HepG2 (cell line): ENCODE measurements around the gene RIMOC1. TPM values are rescaled to one million over a fixed set of nuclear protein-coding genes. Genes with fewer than 3 reads are reported as not detected.

Experiments
- ATAC-seq: fragments of 200-7000 bp; cut with Tn5 transposase; 3 replicates; pipeline ENCODE4 v1.9.1; 2020; ENCODE audit warnings: mild to moderate bottlenecking, moderate library complexity
- BruUV-seq: library from RNA; stranded (reverse); fragments of 400-500 nt; replicated peaks from 2 replicates; lab custom pipeline; 2021; lab: Mats Ljungman, UMichigan
- CTCF ChIA-PET: fragments of 300-600 bp; formaldehyde crosslinking; extraction: SDS; loops from one replicate; lab custom pipeline; 2021; ENCODE audit warnings: low total read pairs, inconsistent platforms, low intra/inter-chr PET ratio; lab: Yijun Ruan, JAX
- POLR2A ChIA-PET: fragments of 350-600 bp; sonication (Branson Sonifier 250); formaldehyde crosslinking; loops from one replicate; lab custom pipeline; 2020; ENCODE audit warnings: antibody characterized with exemption, inconsistent platforms; lab: Yijun Ruan, JAX
- DNase-seq: peaks from one replicate; pipeline ENCODE4 v3.0.0-alpha.2; 2015; ENCODE audit warnings: low spot score
- FAIRE-seq: peaks from 3 replicates; lab custom pipeline; 2011; peaks lifted over from hg19 to GRCh38; lab: Jason Lieb, UNC
- H2AFZ ChIP-seq: one replicate; pipeline ENCODE4 v1.6.1; 2011; ENCODE audit warnings: low read length, inconsistent platforms
- H3K27ac ChIP-seq: fragments of 300-600 bp; 3 replicates; pipeline ENCODE4 v1.8.0; 2011; ENCODE audit warnings: mixed run types, mild to moderate bottlenecking, mixed read lengths, low read length, inconsistent platforms; ENCODE audit not compliant: insufficient read depth; ENCODE audit errors: extremely low read length
- H3K27me3 ChIP-seq, 2 experiments: fragments of 200-600 bp in 1 of 2; 2 replicates in 1 of 2; 3 replicates in 1 of 2; pipeline versions ENCODE4 v1.6.0 to v1.8.0; 2011; ENCODE audit warnings: low read length in 2 of 2, mild to moderate bottlenecking in 2 of 2, moderate library complexity in 2 of 2, inconsistent platforms in 1 of 2; ENCODE audit not compliant: insufficient read depth in 2 of 2, control insufficient read depth in 1 of 2
- H3K36me3 ChIP-seq, 2 experiments: fragments of 200-600 bp in 1 of 2; replicated peaks in 1 of 2; 2 replicates in 1 of 2; 3 replicates in 1 of 2; pipeline versions ENCODE4 v1.5.1 to v1.8.0; 2011; ENCODE audit warnings: low read length in 2 of 2, inconsistent platforms in 1 of 2; ENCODE audit not compliant: insufficient read depth in 2 of 2, control insufficient read depth in 1 of 2
- H3K4me1 ChIP-seq: 2 replicates; pipeline ENCODE4 v1.5.1; 2012; ENCODE audit warnings: low read length, inconsistent platforms; ENCODE audit not compliant: insufficient read depth
- H3K4me2 ChIP-seq: 2 replicates; pipeline ENCODE4 v1.6.0; 2011; ENCODE audit warnings: low read depth, low read length, inconsistent platforms
- H3K4me3 ChIP-seq, 3 experiments: fragments of 200-600 bp in 1 of 3; sonication (generic), shearing (Covaris generic) in 1 of 3; replicated peaks in 1 of 3; 2 replicates each; pipeline ENCODE4 v1.5.1; 2011 to 2016; ENCODE audit warnings: low read length in 3 of 3, inconsistent platforms in 2 of 3, low read depth in 2 of 3, mild to moderate bottlenecking in 2 of 3, control low read depth in 1 of 3, mixed read lengths in 1 of 3; ENCODE audit not compliant: insufficient read depth in 1 of 3
- H3K79me2 ChIP-seq: one replicate; pipeline ENCODE4 v1.6.1; 2011; ENCODE audit warnings: low read length, inconsistent platforms; ENCODE audit not compliant: insufficient read depth
- H3K9ac ChIP-seq: 2 replicates; pipeline ENCODE4 v1.6.0; 2011; ENCODE audit warnings: mild to moderate bottlenecking, low read depth, low read length, inconsistent platforms; ENCODE audit not compliant: insufficient read depth
- H3K9me3 ChIP-seq: 2 replicates; pipeline ENCODE4 v1.5.1; 2012; ENCODE audit warnings: mild to moderate bottlenecking, low read length
- H4K20me1 ChIP-seq: 2 replicates; pipeline ENCODE4 v1.6.0; 2011; ENCODE audit warnings: inconsistent platforms, mild to moderate bottlenecking, low read length, moderate library complexity; ENCODE audit not compliant: insufficient read depth
- AHR ChIP-seq: IDR thresholded peaks from 2 replicates; pipeline ENCODE4 v1.6.1; 2018; ENCODE audit warnings: missing genetic modification reagents, missing compliant biosample characterization
- BHLHE40 ChIP-seq: IDR thresholded peaks from 2 replicates; pipeline ENCODE4 v1.6.1; 2011; ENCODE audit warnings: low read length, improper control_type of control experiment
- CHCHD3 ChIP-seq: sonication (generic); formaldehyde crosslinking; IDR thresholded peaks from 2 replicates; pipeline ENCODE4 v1.8.0; 2022; ENCODE audit warnings: mild to moderate bottlenecking, missing genetic modification reagents, moderate library complexity
- GATAD2A ChIP-seq: IDR thresholded peaks from 2 replicates; pipeline ENCODE4 v1.6.1; 2016
- HOXD1 ChIP-seq: sonication (generic); formaldehyde crosslinking; IDR thresholded peaks from 2 replicates; pipeline ENCODE4 v1.5.0; 2020; ENCODE audit warnings: missing genetic modification reagents
- MATR3 ChIP-seq: sonication (generic); formaldehyde crosslinking; IDR thresholded peaks from 2 replicates; pipeline ENCODE4 v1.4.0; 2020; ENCODE audit warnings: missing genetic modification reagents
- NFRKB ChIP-seq: fragments of 450-650 bp; IDR thresholded peaks from 2 replicates; pipeline ENCODE4 v1.6.1; 2017
- NR2C2 ChIP-seq: sonication (generic); formaldehyde crosslinking; IDR thresholded peaks from 2 replicates; pipeline ENCODE4 v1.4.0; 2020; ENCODE audit warnings: missing genetic modification reagents, mild to moderate bottlenecking, moderate library complexity, borderline replicate concordance
- NR2F2 ChIP-seq: IDR thresholded peaks from 2 replicates; pipeline ENCODE4 v1.6.1; 2012; ENCODE audit warnings: low read depth, inconsistent platforms, borderline replicate concordance
- NR2F6 ChIP-seq, 2 experiments: IDR thresholded peaks; 2 replicates each; pipeline ENCODE4 v1.6.1; 2016; ENCODE audit warnings: antibody characterized with exemption in 1 of 2, mild to moderate bottlenecking in 1 of 2
- PHF8 ChIP-seq: sonication (generic); formaldehyde crosslinking; IDR thresholded peaks from 2 replicates; pipeline ENCODE4 v1.5.0; 2020; ENCODE audit warnings: missing genetic modification reagents
- SOX13 ChIP-seq, 3 experiments: fragments of 450-650 bp in 1 of 3; sonication (generic) in 1 of 3; formaldehyde crosslinking in 1 of 3; IDR thresholded peaks in 2 of 3; conservative IDR thresholded peaks in 1 of 3; 2 replicates each; pipeline versions ENCODE4 v1.5.0 to v1.6.1; 2016 to 2020; ENCODE audit warnings: antibody characterized with exemption in 1 of 3, mild to moderate bottlenecking in 1 of 3, missing compliant biosample characterization in 1 of 3, missing genetic modification reagents in 1 of 3, moderate library complexity in 1 of 3
- TCF7 ChIP-seq: sonication (generic); IDR thresholded peaks from 2 replicates; pipeline ENCODE4 v1.6.1; 2016; ENCODE audit warnings: antibody characterized with exemption, low read depth
- ZNF432 ChIP-seq: sonication (generic); formaldehyde crosslinking; IDR thresholded peaks from 2 replicates; pipeline ENCODE4 v1.5.0; 2020; ENCODE audit warnings: missing genetic modification reagents, mild to moderate bottlenecking, borderline replicate concordance
- ZNF615 ChIP-seq: sonication (generic); formaldehyde crosslinking; IDR thresholded peaks from 2 replicates; pipeline ENCODE4 v1.5.0; 2020; ENCODE audit warnings: mild to moderate bottlenecking, missing genetic modification reagents, borderline replicate concordance
- WGBS: methylation state at CpG from one replicate; pipeline ENCODE4 v1.1.6; 2017; ENCODE audit warnings: low lambda C conversion rate; 5-methylcytosine and 5-hydroxymethylcytosine counted together
- in situ Hi-C: cut with HindIII; loops from 2 replicates; pipeline ENCODE4 v1.10.0; 2017; ENCODE audit warnings: low pct_unique_long_range_greater_than_20kb; ENCODE audit not compliant: extremely low pct_ligation_motif_present
- intact Hi-C: fragments of 100-400 bp; cut with micrococcal nuclease; formaldehyde crosslinking; loops from one replicate; pipeline ENCODE4 v1.10.0; 2022; ENCODE audit not compliant: unreplicated experiment
- polyA plus RNA-seq, 8 experiments: library from polyadenylated mRNA; depleted of rRNA in 3 of 8; stranded (reverse) in 7 of 8; unstranded in 1 of 8; fragments of >200 nt; fragmentation: Illumina TruSeq in 4 of 8; extraction: Trizol in 4 of 8; gene quantifications; 2 replicates each; pipeline versions ENCODE4 v1.2.1 to v1.2.3, GENCODE V29; 2011 to 2016; ENCODE audit warnings: low read depth in 4 of 8, missing spikeins in 1 of 8, mixed read lengths in 1 of 8; ENCODE audit not compliant: insufficient read depth in 1 of 8
- total RNA-seq, 5 experiments: library from RNA; depleted of rRNA; stranded (reverse); fragments of >200 nt; fragmentation: Illumina TruSeq; extraction: Trizol; gene quantifications; 2 replicates each; pipeline ENCODE4 v1.2.3, GENCODE V29; 2016; ENCODE audit warnings: low read depth in 1 of 5
- TF ChIP-seq, protein P1 (sequence below): sonication (generic); formaldehyde crosslinking; IDR thresholded peaks from 2 replicates; pipeline ENCODE4 v1.5.0; 2020; ENCODE audit warnings: missing genetic modification reagents
- TF ChIP-seq, protein P2 (sequence below), 2 experiments: fragments of 450-650 bp in 1 of 2; sonication (generic) in 1 of 2; formaldehyde crosslinking; IDR thresholded peaks; 2 replicates each; pipeline versions ENCODE4 v1.5.0 to v1.8.0; 2020 to 2022; ENCODE audit warnings: mild to moderate bottlenecking in 1 of 2, missing genetic modification reagents in 1 of 2
- TF ChIP-seq, protein P3 (sequence below): sonication (generic); formaldehyde crosslinking; conservative IDR thresholded peaks from 2 replicates; pipeline ENCODE4 v1.4.0; 2020; ENCODE audit warnings: missing genetic modification reagents
- TF ChIP-seq, protein P4 (sequence below): sonication (generic); formaldehyde crosslinking; IDR thresholded peaks from 2 replicates; pipeline ENCODE4 v1.4.0; 2020; ENCODE audit warnings: missing genetic modification reagents

Gene RIMOC1
- total and polyA plus RNA-seq, 2 of the 13 experiments (the other 11 are each of a cell fraction or from before 2014, with no cell fraction given): 16.3 to 16.9 TPM

DNA sequence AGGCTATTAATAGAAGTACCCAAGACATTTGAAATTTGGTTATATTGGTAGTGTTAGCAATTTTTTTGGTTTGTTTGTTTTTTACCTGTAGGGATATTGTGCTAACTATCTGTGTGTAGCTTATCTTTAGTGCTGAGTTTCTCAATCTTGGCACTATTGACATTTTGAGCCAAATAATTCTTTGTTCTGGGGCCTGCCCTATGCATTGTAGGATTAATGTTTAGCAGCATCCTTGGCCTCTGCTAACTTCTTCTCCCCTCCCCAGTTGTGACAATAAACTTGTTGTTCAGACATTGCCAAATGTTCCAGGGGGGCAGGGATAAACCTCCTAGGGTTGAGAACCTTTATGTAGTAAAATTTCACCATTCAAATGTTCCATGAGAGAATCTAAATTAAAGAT lies 24.9 kb downstream of the RIMOC1 start (continued):
- peak; percentile 89 for TF ChIP-seq SOX13 (IDR thresholded peaks at IDR 0.05)
- TF ChIP-seq SOX13 (CRISPR knock-in tag; conservative IDR thresholded peaks at IDR 0.05 in 1 of 2, IDR thresholded peaks at IDR 0.05 in 1 of 2): peak in 1 of 2 experiments; percentile 98; a peak in 2 of 4 replicates
- 0 out of 2 replicates have a peak, but pooled peaks have one; percentile 12 for TF ChIP-seq NR2C2 (CRISPR knock-in tag)
- TF ChIP-seq, protein P1, sequence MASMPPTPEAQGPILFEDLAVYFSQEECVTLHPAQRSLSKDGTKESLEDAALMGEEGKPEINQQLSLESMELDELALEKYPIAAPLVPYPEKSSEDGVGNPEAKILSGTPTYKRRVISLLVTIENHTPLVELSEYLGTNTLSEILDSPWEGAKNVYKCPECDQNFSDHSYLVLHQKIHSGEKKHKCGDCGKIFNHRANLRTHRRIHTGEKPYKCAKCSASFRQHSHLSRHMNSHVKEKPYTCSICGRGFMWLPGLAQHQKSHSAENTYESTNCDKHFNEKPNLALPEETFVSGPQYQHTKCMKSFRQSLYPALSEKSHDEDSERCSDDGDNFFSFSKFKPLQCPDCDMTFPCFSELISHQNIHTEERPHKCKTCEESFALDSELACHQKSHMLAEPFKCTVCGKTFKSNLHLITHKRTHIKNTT (CRISPR knock-in tag): no peak
- TF ChIP-seq AHR (CRISPR knock-in tag): no peak
- TF ChIP-seq ZNF432 (CRISPR knock-in tag): no peak
- TF ChIP-seq, protein P2, sequence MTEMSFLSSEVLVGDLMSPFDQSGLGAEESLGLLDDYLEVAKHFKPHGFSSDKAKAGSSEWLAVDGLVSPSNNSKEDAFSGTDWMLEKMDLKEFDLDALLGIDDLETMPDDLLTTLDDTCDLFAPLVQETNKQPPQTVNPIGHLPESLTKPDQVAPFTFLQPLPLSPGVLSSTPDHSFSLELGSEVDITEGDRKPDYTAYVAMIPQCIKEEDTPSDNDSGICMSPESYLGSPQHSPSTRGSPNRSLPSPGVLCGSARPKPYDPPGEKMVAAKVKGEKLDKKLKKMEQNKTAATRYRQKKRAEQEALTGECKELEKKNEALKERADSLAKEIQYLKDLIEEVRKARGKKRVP (CRISPR knock-in tag; IDR thresholded peaks at IDR 0.05): peak in 1 of 2 experiments; percentile 4; a peak in 1 of 4 replicates
- no peak for TF ChIP-seq MATR3 (CRISPR knock-in tag)
- TF ChIP-seq NR2F6 (IDR thresholded peaks at IDR 0.05): peak; percentile 54
- TF ChIP-seq NR2F6 (CRISPR knock-in tag; IDR thresholded peaks at IDR 0.05): peak; percentile 47; the same call in 1 of the 2 replicates
- no peak for TF ChIP-seq BHLHE40
- TF ChIP-seq NR2F2: peak; percentile 50; the same call in 1 of the 2 replicates
- TF ChIP-seq TCF7: peak; percentile 65

DNA sequence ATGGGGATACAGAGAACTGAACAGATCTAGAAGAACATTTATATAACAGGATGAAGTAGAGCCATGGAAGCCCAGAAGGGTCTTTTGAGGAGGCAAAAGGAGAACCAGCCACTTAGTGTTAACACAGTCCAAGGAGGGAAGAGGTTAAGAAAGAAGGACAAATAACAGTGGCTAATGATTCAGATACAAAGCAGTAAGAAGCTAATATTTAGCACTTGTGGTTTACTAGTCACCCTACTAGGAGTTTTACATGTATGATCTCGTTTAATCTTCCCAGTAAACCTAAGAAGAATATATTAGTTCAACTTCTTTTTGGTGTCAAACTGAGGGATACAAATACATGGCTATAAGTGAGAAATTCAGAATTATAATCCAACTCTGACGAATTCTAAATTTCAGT lies 28.6 kb downstream of the RIMOC1 start:
- ChIA-PET POLR2A (no interaction called here), CTCF (no interaction called here)
- Histone ChIP-seq H3K4me3 (no peak overlapping the region), H3K9me3 (no peaks in the 10 kb centered on the region), H3K4me2 (no peak overlapping the region), H3K9ac (no peak overlapping the region), H4K20me1 (no peaks in the 10 kb centered on the region), H3K27ac (no peak overlapping the region), H3K36me3 (peaks cover 0 to 4% of the 10 kb centered on the region in 2 experiments; a peak in 1 of 5 replicates), H3K27me3 (no peaks in the 10 kb centered on the region; a peak in 1 of 5 replicates), H2AFZ (no peak overlapping the region), H3K79me2 (no peaks in the 10 kb centered on the region), H3K4me1 (peaks cover 23% of the 10 kb centered on the region)
- WGBS: 97% methylated on average over 2 of the region's 2 CpGs
- FAIRE-seq: no peak
- DNase-seq: no peak
- in situ Hi-C loops (no loop called here), intact Hi-C loops (no loop called here)
- no TSS peak for BruUV-seq
- ATAC-seq: no peak
- no peak for TF ChIP-seq NFRKB
- TF ChIP-seq, protein P3, sequence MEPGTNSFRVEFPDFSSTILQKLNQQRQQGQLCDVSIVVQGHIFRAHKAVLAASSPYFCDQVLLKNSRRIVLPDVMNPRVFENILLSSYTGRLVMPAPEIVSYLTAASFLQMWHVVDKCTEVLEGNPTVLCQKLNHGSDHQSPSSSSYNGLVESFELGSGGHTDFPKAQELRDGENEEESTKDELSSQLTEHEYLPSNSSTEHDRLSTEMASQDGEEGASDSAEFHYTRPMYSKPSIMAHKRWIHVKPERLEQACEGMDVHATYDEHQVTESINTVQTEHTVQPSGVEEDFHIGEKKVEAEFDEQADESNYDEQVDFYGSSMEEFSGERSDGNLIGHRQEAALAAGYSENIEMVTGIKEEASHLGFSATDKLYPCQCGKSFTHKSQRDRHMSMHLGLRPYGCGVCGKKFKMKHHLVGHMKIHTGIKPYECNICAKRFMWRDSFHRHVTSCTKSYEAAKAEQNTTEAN (CRISPR knock-in tag): no peak
- TF ChIP-seq PHF8 (CRISPR knock-in tag): no peak
- no peak for TF ChIP-seq CHCHD3 (CRISPR knock-in tag)
- TF ChIP-seq HOXD1: no peak
- TF ChIP-seq GATAD2A (CRISPR knock-in tag): no peak
- TF ChIP-seq, protein P4, sequence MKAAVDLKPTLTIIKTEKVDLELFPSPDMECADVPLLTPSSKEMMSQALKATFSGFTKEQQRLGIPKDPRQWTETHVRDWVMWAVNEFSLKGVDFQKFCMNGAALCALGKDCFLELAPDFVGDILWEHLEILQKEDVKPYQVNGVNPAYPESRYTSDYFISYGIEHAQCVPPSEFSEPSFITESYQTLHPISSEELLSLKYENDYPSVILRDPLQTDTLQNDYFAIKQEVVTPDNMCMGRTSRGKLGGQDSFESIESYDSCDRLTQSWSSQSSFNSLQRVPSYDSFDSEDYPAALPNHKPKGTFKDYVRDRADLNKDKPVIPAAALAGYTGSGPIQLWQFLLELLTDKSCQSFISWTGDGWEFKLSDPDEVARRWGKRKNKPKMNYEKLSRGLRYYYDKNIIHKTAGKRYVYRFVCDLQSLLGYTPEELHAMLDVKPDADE (CRISPR knock-in tag): no peak
- no peak for TF ChIP-seq ZNF615 (CRISPR knock-in tag)
